Central memory CD8-positive, alpha-beta T cell (primary cell): ENCODE data around the gene ARFGAP2.

Experiments used
- ATAC-seq: fragments of 150-1000 bp; cut with Tn5 transposase; replicated peaks from 2 replicates; pipeline ENCODE4 v1.10.0; 2022; ENCODE audit warnings: mild to moderate bottlenecking, moderate FRiP score, moderate number of reproducible peaks; ENCODE audit not compliant: poor library complexity, severe bottlenecking; ENCODE audit errors: extremely low read depth
- DNase-seq, 2 donors: peaks; one replicate each; pipeline ENCODE4 v3.0.0; 2021; ENCODE audit warnings: low spot score in 2 of 2
- H3K27ac Mint-ChIP-seq: one replicate; pipeline ENCODE4 v1.8.0; 2022; ENCODE audit warnings: low read depth, mild to moderate bottlenecking, moderate library complexity, mixed read lengths
- H3K27me3 Mint-ChIP-seq: one replicate; pipeline ENCODE4 v1.8.0; 2022; ENCODE audit warnings: mixed read lengths
- H3K36me3 Mint-ChIP-seq: one replicate; pipeline ENCODE4 v1.8.0; 2022; ENCODE audit warnings: mild to moderate bottlenecking, moderate library complexity, mixed read lengths; ENCODE audit not compliant: insufficient read depth
- H3K4me1 Mint-ChIP-seq: one replicate; pipeline ENCODE4 v1.8.0; 2022; ENCODE audit warnings: mixed read lengths
- H3K4me3 Mint-ChIP-seq: one replicate; pipeline ENCODE4 v1.8.0; 2022; ENCODE audit warnings: mild to moderate bottlenecking, moderate library complexity, mixed read lengths
- H3K9me3 Mint-ChIP-seq: one replicate; pipeline ENCODE4 v1.8.0; 2022; ENCODE audit warnings: mixed read lengths

Gene ARFGAP2

GRCh38 chr11:47185305-47186075, 8.8 kb upstream of the ARFGAP2 start:
- Mint-ChIP-seq H3K4me1 (no peaks in the 10 kb centered on the region), H3K4me3 (peak overlapping the region; percentile 5), H3K27ac (no peak overlapping the region), H3K9me3 (no peaks in the 10 kb centered on the region), H3K36me3 (no peaks in the 10 kb centered on the region), H3K27me3 (peaks cover 27% of the 10 kb centered on the region)
- no peak for DNase-seq
- no peak for ATAC-seq

GRCh38 chr11:47184711-47185304, 8.1 kb upstream of the ARFGAP2 start:
- Mint-ChIP-seq H3K36me3 (no peaks in the 10 kb centered on the region), H3K27ac (no peak overlapping the region), H3K27me3 (peaks cover 20% of the 10 kb centered on the region), H3K9me3 (no peaks in the 10 kb centered on the region), H3K4me3 (peak overlapping the region; percentile 5), H3K4me1 (peaks cover under 1% of the 10 kb centered on the region)
- no peak for ATAC-seq
- no peak for DNase-seq

DNA sequence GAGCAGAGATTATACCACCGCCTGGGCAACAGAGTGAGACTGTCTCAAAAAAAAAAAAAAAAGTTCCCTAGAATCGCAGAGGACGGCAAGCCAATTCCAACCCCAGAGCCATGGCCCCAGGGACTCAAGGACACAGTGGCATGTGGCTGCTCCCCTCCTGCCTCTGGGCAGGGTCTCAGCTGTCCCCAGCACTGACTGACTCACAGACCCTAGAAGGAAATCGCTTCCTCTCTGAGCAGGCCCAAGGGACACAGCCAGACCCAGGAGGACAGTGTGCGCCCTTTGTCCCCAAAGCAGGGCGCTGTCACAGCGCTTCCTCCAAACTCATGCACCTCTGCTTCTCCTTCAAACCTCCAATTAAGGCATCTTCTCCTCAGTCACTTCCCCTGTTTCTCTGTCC, 7.3 kb upstream of the ARFGAP2 start:
- H3K27me3 Mint-ChIP-seq, result peaks cover 17% of the 10 kb centered on the region
- H3K9me3 Mint-ChIP-seq, result no peaks in the 10 kb centered on the region
- peaks cover 6% of the 10 kb centered on the region for H3K4me1 Mint-ChIP-seq
- ATAC-seq, result no peak
- peak overlapping the region; percentile 5 for H3K4me3 Mint-ChIP-seq
- DNase-seq, result no peak
- peaks cover 4% of the 10 kb centered on the region for H3K36me3 Mint-ChIP-seq
- no peak overlapping the region for H3K27ac Mint-ChIP-seq

- H3K27ac Mint-ChIP-seq, result no peak overlapping the region
- no peak for ATAC-seq
- no peak for DNase-seq
- no peaks in the 10 kb centered on the region for H3K9me3 Mint-ChIP-seq
- peaks cover 4% of the 10 kb centered on the region for H3K36me3 Mint-ChIP-seq
- H3K4me1 Mint-ChIP-seq, result peaks cover 6% of the 10 kb centered on the region
- peaks cover 17% of the 10 kb centered on the region for H3K27me3 Mint-ChIP-seq
- no peak overlapping the region for H3K4me3 Mint-ChIP-seq
These were observed 6.6 kb upstream of the ARFGAP2 start for GRCh38 chr11:47183031-47183856.

- peaks cover 8% of the 10 kb centered on the region for H3K36me3 Mint-ChIP-seq
- H3K4me1 Mint-ChIP-seq, result peaks cover 13% of the 10 kb centered on the region
- DNase-seq (no peak), ATAC-seq (no peak)
- H3K9me3 Mint-ChIP-seq, result no peaks in the 10 kb centered on the region
- H3K4me3 Mint-ChIP-seq, result no peak overlapping the region
- H3K27ac Mint-ChIP-seq, result no peak overlapping the region
- H3K27me3 Mint-ChIP-seq, result peaks cover 17% of the 10 kb centered on the region
These were observed 5.7 kb upstream of the ARFGAP2 start for GRCh38 chr11:47182380-47182779.

DNA sequence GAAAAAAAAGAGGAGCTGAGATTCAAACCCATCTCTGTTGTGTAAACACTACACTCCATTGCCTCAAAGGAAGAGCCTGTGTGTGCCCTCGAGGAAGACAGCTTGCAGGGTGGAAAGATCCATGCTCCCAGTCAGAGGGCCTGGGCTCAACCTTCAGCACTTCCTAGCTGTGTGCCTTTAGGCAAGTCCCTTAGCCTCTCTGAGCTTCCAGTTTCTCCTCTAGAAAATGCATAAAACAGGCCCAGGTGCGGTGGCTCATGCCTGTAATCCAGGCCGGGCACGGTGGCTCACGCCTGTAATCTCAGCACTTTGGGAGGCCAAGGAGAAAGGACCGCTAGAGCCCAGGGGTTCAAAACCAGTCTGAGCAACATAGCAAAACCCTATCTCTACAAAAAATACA, 4.6 kb upstream of the ARFGAP2 start:
- DNase-seq (no peak), ATAC-seq (no peak)
- H3K27ac Mint-ChIP-seq, result no peak overlapping the region
- peaks cover 18% of the 10 kb centered on the region for H3K36me3 Mint-ChIP-seq
- peaks cover 17% of the 10 kb centered on the region for H3K27me3 Mint-ChIP-seq
- no peak overlapping the region for H3K4me3 Mint-ChIP-seq
- no peaks in the 10 kb centered on the region for H3K9me3 Mint-ChIP-seq
- H3K4me1 Mint-ChIP-seq, result peaks cover 22% of the 10 kb centered on the region

GRCh38 chr11:47180006-47180787, 3.5 kb upstream of the ARFGAP2 start:
- no peak overlapping the region for H3K27ac Mint-ChIP-seq
- H3K4me3 Mint-ChIP-seq, result no peak overlapping the region
- peaks cover 17% of the 10 kb centered on the region for H3K27me3 Mint-ChIP-seq
- no peak for DNase-seq
- H3K9me3 Mint-ChIP-seq, result no peaks in the 10 kb centered on the region
- H3K4me1 Mint-ChIP-seq, result peaks cover 32% of the 10 kb centered on the region
- H3K36me3 Mint-ChIP-seq, result peaks cover 18% of the 10 kb centered on the region
- no peak for ATAC-seq

DNA sequence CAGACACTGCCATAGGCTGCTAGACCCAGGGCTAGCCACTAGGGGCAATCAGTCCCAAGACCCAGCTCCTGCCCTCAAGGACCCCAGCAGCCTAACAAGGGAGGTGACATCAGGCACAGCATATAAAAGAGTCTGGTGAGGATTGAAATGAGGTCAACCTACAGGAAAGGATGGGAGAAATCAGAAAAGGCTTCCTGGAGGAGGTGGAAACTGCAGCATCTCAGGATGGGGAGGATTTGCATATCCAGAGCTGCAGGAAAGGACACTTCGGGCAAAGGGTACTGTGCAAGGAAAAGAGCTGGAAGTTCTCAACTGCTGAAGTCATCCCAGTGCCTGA, 2.9 kb upstream of the ARFGAP2 start:
- no peak for DNase-seq
- H3K27ac Mint-ChIP-seq, result no peak overlapping the region
- no peak overlapping the region for H3K4me3 Mint-ChIP-seq

DNA sequence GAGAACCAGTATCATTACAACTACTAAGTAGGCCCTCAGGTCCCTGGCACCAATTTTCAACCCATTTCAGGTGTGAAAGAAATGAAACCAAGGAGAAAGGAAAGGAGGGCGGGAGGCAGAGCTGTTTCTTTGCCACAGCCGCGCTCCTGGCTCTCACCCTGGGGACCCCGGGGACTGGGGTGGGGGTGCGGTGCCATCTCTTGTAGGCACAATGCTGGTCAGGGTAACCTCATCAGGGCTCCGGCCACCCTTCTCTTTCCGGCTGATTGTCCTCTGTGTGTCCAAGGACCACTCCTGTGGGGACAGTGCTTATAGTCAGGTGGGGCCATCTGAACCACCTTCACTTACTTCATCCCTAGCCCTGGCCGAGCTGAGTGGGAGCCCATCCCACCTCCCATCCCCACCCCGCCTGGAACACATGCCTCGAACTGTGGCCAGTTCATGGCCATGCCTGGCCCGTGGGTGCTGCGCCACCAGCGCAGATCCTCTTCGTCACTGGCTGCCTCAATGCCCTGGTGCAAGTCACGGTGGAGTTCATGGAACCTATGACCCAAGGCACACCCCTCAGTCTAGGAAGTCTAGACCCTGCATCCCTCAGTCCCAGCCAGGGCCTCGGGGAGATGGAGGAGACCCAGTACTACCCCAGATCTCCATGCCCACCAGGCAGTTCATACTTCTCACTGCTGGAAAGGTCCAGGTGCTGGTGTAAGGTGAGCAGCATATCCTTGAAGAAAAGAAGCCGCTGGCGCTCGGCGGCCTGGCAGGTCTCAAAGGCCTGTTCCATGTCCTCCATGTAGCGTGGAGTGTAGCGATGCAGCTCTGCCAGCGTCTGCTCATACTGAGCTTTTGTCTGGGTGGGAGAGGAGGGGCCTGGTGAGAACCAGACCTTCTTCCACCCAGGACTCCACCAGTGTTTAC, 2.3 kb upstream of the ARFGAP2 start:
- no peak overlapping the region for H3K27ac Mint-ChIP-seq
- peaks cover 21% of the 10 kb centered on the region for H3K36me3 Mint-ChIP-seq

More for the DNA sequence above, 2.9 kb upstream of the ARFGAP2 start:
- Mint-ChIP-seq H3K27me3 (peaks cover 17% of the 10 kb centered on the region), H3K4me1 (peaks cover 32% of the 10 kb centered on the region), H3K9me3 (no peaks in the 10 kb centered on the region), H3K36me3 (peaks cover 19% of the 10 kb centered on the region)
- no peak for ATAC-seq

GRCh38 chr11:47178316-47178715, 1.6 kb upstream of the ARFGAP2 start:
- Mint-ChIP-seq H3K27me3 (peaks cover 3% of the 10 kb centered on the region), H3K4me3 (no peak overlapping the region), H3K9me3 (no peaks in the 10 kb centered on the region), H3K36me3 (peaks cover 21% of the 10 kb centered on the region), H3K27ac (peak overlapping the region; percentile 97), H3K4me1 (peaks cover 37% of the 10 kb centered on the region)
- DNase-seq (no peak), ATAC-seq (no peak)

More for the DNA sequence above, 2.3 kb upstream of the ARFGAP2 start:
- H3K4me1 Mint-ChIP-seq, result peaks cover 32% of the 10 kb centered on the region
- no peak for DNase-seq
- H3K9me3 Mint-ChIP-seq, result no peaks in the 10 kb centered on the region
- ATAC-seq, result no peak
- no peak overlapping the region for H3K4me3 Mint-ChIP-seq
- H3K27me3 Mint-ChIP-seq, result peaks cover 10% of the 10 kb centered on the region

- H3K27me3 Mint-ChIP-seq, result no peaks in the 10 kb centered on the region
- ATAC-seq, result no peak
- no peak for DNase-seq
- H3K4me1 Mint-ChIP-seq, result peaks cover 41% of the 10 kb centered on the region
- H3K27ac Mint-ChIP-seq, result peak overlapping the region; percentile 97
- peaks cover 21% of the 10 kb centered on the region for H3K36me3 Mint-ChIP-seq
- peak overlapping the region; percentile 98 for H3K4me3 Mint-ChIP-seq
- H3K9me3 Mint-ChIP-seq, result no peaks in the 10 kb centered on the region
These were observed 1.2 kb upstream of the ARFGAP2 start for GRCh38 chr11:47177846-47178245.
